K562 (cell line): ENCODE results near the gene CSNK1A1. TPM values are rescaled to one million over a fixed set of nuclear protein-coding genes. Genes with fewer than 3 reads are reported as not detected.
"Not testable (repeated sequence)": the region's sequence is repeated elsewhere in the genome, so short reads cannot be mapped to it uniquely, and the experiment has no call there.

Source experiments
- ATAC-seq: fragments of 200-7000 bp; cut with Tn5 transposase; 3 replicates; pipeline ENCODE4 v1.9.1; 2020; ENCODE audit warnings: moderate library complexity
- BruUV-seq: library from RNA; stranded (reverse); fragments of 400-500 nt; replicated peaks from 2 replicates; lab custom pipeline; 2021; lab: Mats Ljungman, UMichigan
- CTCF ChIA-PET: fragments of 300-600 bp; formaldehyde crosslinking; extraction: SDS; loops from one replicate; lab custom pipeline; 2021; ENCODE audit warnings: low intra/inter-chr PET ratio; lab: Yijun Ruan, JAX
- POLR2A ChIA-PET: fragments of 300-600, 350-650 bp; sonication (Branson Sonifier 250); formaldehyde crosslinking; extraction: SDS; loops from one replicate; lab custom pipeline; 2021; ENCODE audit warnings: antibody characterized with exemption, inconsistent platforms; lab: Yijun Ruan, JAX
- DNase-seq, 4 experiments: peaks; one replicate each; pipeline versions ENCODE4 v3.0.0 to v3.0.0-alpha.2; 2011 to 2018; ENCODE audit warnings: low spot score in 3 of 4, mixed read lengths in 3 of 4; ENCODE audit errors: extremely low read depth in 1 of 4
- FAIRE-seq: peaks from 2 replicates; lab custom pipeline; 2011; peaks lifted over from hg19 to GRCh38; lab: Jason Lieb, UNC
- H2AFZ ChIP-seq: 2 replicates; pipeline ENCODE4 v1.6.0; 2011; ENCODE audit warnings: low read depth, low read length, control low read depth, inconsistent platforms
- H3K27ac ChIP-seq: fragments of 200-600 bp; 3 replicates; pipeline ENCODE4 v1.8.0; 2011; ENCODE audit warnings: low read depth, mild to moderate bottlenecking, control low read depth, inconsistent platforms, low read length, moderate library complexity, mixed read lengths; ENCODE audit errors: extremely low read depth
- H3K27me3 ChIP-seq, 2 experiments: fragments of 300-600 bp in 1 of 2; 2 replicates in 1 of 2; 3 replicates in 1 of 2; pipeline versions ENCODE4 v1.6.0 to v1.8.0; 2011; ENCODE audit warnings: inconsistent platforms in 2 of 2, low read length in 2 of 2, mild to moderate bottlenecking in 1 of 2, mixed read lengths in 1 of 2, moderate library complexity in 1 of 2; ENCODE audit not compliant: control insufficient read depth in 2 of 2, insufficient read depth in 2 of 2
- H3K36me3 ChIP-seq: fragments of 300-600 bp; 3 replicates; pipeline ENCODE4 v1.8.0; 2011; ENCODE audit warnings: mild to moderate bottlenecking, low read length, inconsistent platforms; ENCODE audit not compliant: control insufficient read depth, insufficient read depth
- H3K4me1 ChIP-seq, 2 experiments: fragments of 200-600 bp in 1 of 2; replicated peaks in 1 of 2; 2 replicates in 1 of 2; 3 replicates in 1 of 2; pipeline versions ENCODE4 v1.5.1 to v1.8.0; 2011; ENCODE audit warnings: inconsistent platforms in 2 of 2, low read length in 2 of 2, mild to moderate bottlenecking in 1 of 2, mixed read lengths in 1 of 2, moderate library complexity in 1 of 2; ENCODE audit not compliant: control insufficient read depth in 2 of 2, insufficient read depth in 2 of 2
- H3K4me2 ChIP-seq: 2 replicates; pipeline ENCODE4 v1.6.1; 2011; ENCODE audit warnings: low read length, control low read depth, inconsistent platforms, mixed read lengths; ENCODE audit not compliant: insufficient read depth
- H3K4me3 ChIP-seq: fragments of 200-600 bp; sonication (generic), shearing (Covaris generic); 2 replicates; pipeline ENCODE4 v1.5.1; 2016; ENCODE audit warnings: control low read depth, inconsistent platforms
- H3K79me2 ChIP-seq: fragments of 200-600 bp; 3 replicates; pipeline ENCODE4 v1.8.0; 2011; ENCODE audit warnings: low read length, inconsistent platforms; ENCODE audit not compliant: control insufficient read depth, insufficient read depth
- H3K9ac ChIP-seq, 2 experiments: 2 replicates each; pipeline versions ENCODE4 v1.6.0 to v1.6.1; 2011; ENCODE audit warnings: low read depth in 2 of 2, low read length in 2 of 2, control low read depth in 1 of 2, inconsistent platforms in 1 of 2, mild to moderate bottlenecking in 1 of 2, mixed read lengths in 1 of 2; ENCODE audit not compliant: insufficient read depth in 1 of 2
- H3K9me1 ChIP-seq: one replicate; pipeline ENCODE4 v1.6.0; 2011; ENCODE audit warnings: inconsistent platforms, mild to moderate bottlenecking, low read length, moderate library complexity; ENCODE audit not compliant: control insufficient read depth, insufficient read depth
- H3K9me3 ChIP-seq: replicated peaks from 2 replicates; pipeline ENCODE4 v1.5.1; 2011; ENCODE audit warnings: low read depth, low read length, inconsistent platforms; ENCODE audit not compliant: control insufficient read depth, insufficient read depth
- H4K20me1 ChIP-seq: replicated peaks from 2 replicates; pipeline ENCODE4 v1.6.1; 2011; ENCODE audit warnings: low read length, inconsistent platforms, mixed read lengths; ENCODE audit not compliant: control insufficient read depth, insufficient read depth
- COPS2 ChIP-seq: fragments of 450-650 bp; conservative IDR thresholded peaks from 2 replicates; pipeline ENCODE4 v1.6.1; 2016; ENCODE audit warnings: mild to moderate bottlenecking, moderate library complexity
- E2F8 ChIP-seq: fragments of 450-650 bp; IDR thresholded peaks from 2 replicates; pipeline ENCODE4 v1.7.1; 2018; ENCODE audit warnings: mild to moderate bottlenecking, low read depth; ENCODE audit not compliant: partially characterized antibody
- GABPB2 ChIP-seq: fragments of 250-450 bp; sonication (Bioruptor Pico); conservative IDR thresholded peaks from 2 replicates; pipeline ENCODE4 v1.5.1; 2021; ENCODE audit warnings: mild to moderate bottlenecking
- HDGF ChIP-seq: fragments of 450-650 bp; IDR thresholded peaks from 2 replicates; pipeline ENCODE4 v1.6.1; 2016
- NR3C1 ChIP-seq: sonication (generic); formaldehyde crosslinking; IDR thresholded peaks from 2 replicates; pipeline ENCODE4 v1.8.1; 2022; ENCODE audit warnings: missing genetic modification reagents
- ZNF316 ChIP-seq: fragments of 450-650 bp; IDR thresholded peaks from 2 replicates; pipeline ENCODE4 v1.6.1; 2016
- ZNF717 ChIP-seq: fragments of 250-450 bp; sonication (Bioruptor Pico); IDR thresholded peaks from 2 replicates; pipeline ENCODE4 v1.5.0; 2021
- ZSCAN29 ChIP-seq: fragments of 450-650 bp; IDR thresholded peaks from 2 replicates; pipeline ENCODE4 v1.6.1; 2017
- WGBS: fragments of 100-300 bp; shearing (Covaris generic); methylation state at CpG from one replicate; pipeline ENCODE4 v1.1.6; 2016; ENCODE audit warnings: low coverage, mixed read lengths; ENCODE audit not compliant: insufficient coverage; ENCODE audit errors: missing lambda C conversion rate; 5-methylcytosine and 5-hydroxymethylcytosine counted together
- in situ Hi-C: fragments of 300-500 bp; cut with MboI; formaldehyde crosslinking; loops from 4 replicates; pipeline ENCODE4 v1.15.0; 2018; ENCODE audit warnings: inconsistent platforms, mixed read lengths
- intact Hi-C: fragments of 100-400 bp; cut with micrococcal nuclease; formaldehyde crosslinking; loops from 2 replicates; pipeline ENCODE4 v1.14.2; 2022
- polyA plus RNA-seq, 8 experiments: library from polyadenylated mRNA; depleted of rRNA in 4 of 8; stranded (reverse) in 5 of 8; unstranded in 3 of 8; fragments of >200 nt; fragmentation: Nextera tagmentation in 2 of 8; fragmentation: Illumina TruSeq in 1 of 8; extraction: Ambion mirVana in 2 of 8; extraction: Trizol in 1 of 8; gene quantifications; 2 replicates each; pipeline versions ENCODE4 v1.2.1 to v1.2.3, GENCODE V29; 2011 to 2014; ENCODE audit warnings: inconsistent platforms in 1 of 8, missing spikeins in 1 of 8
- total RNA-seq, 7 experiments: library from RNA; depleted of rRNA in 6 of 7; stranded (reverse); fragments of >200 nt in 6 of 7; fragmentation: Illumina TruSeq in 2 of 7; extraction: Trizol in 2 of 7; gene quantifications; 2 replicates each; pipeline versions ENCODE4 v1.2.1 to v1.2.3, GENCODE V29; 2011 to 2021; ENCODE audit warnings: low replicate concordance in 1 of 7
- TF ChIP-seq, protein P1 (sequence below): fragments of 250-450 bp; sonication (Bioruptor Pico); IDR thresholded peaks from 2 replicates; pipeline ENCODE4 v1.9.0; 2021; ENCODE audit warnings: mild to moderate bottlenecking, inconsistent platforms

CSNK1A1 gene
- total and polyA plus RNA-seq, 9 of the 15 experiments (the other 6 are each of a cell fraction or from before 2014, with no cell fraction given), result 49.1 to 196 (median 154) TPM

DNA sequence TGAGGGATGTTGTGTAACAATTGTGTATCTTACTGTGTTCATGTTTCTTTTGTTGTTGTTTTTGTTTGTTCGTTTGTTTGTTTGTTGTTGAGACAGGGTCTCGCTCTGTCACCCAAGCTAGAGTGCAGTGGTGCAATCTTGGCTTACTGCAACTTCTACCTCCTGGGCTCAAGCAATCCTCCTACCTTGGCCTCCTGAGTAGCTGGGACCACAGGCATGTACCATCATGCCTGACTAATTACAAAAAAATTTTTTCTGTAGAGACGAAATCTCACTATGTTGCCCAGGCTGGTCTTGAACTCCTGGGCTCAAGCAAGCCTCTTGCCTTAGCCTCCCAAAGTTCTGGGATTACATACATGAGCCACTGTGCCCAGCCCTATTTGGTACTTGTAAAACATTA is 43.9 kb upstream of the CSNK1A1 start:
- intact Hi-C loops, H3K9ac ChIP-seq, H2AFZ ChIP-seq, ATAC-seq, H3K36me3 ChIP-seq, in situ Hi-C loops, H3K9me3 ChIP-seq, H4K20me1 ChIP-seq, H3K27ac ChIP-seq, H3K4me1 ChIP-seq, H3K4me3 ChIP-seq, H3K9me1 ChIP-seq, DNase-seq, CTCF ChIA-PET, FAIRE-seq, H3K4me2 ChIP-seq, BruUV-seq, H3K79me2 ChIP-seq, H3K27me3 ChIP-seq: not testable (repeated sequence)
- POLR2A ChIA-PET, result interaction anchor here (0.7 kb wide), 1 partner anchor 15 kb away, joined by 3 read pairs; no protein-coding TSS in a partner anchor
- 27% methylated on average over 3 of the region's 3 CpGs for WGBS

- no peaks in the 10 kb centered on the region; a peak in 1 of 5 replicates for H3K4me1 ChIP-seq
- FAIRE-seq (no peak), DNase-seq (no peak), ATAC-seq (no peak)
- CTCF ChIA-PET, result no interaction called here
- BruUV-seq, result no TSS peak
- no peaks in the 10 kb centered on the region for H4K20me1 ChIP-seq
- H3K9me3 ChIP-seq, result no peaks in the 10 kb centered on the region
- no peaks in the 10 kb centered on the region for H3K79me2 ChIP-seq
- H3K36me3 ChIP-seq, result no peaks in the 10 kb centered on the region
- peaks cover 0 to 7% of the 10 kb centered on the region in 2 experiments; a peak in 2 of 5 replicates for H3K27me3 ChIP-seq
- H3K9ac ChIP-seq, result no peak overlapping the region
- no peak overlapping the region for H3K4me2 ChIP-seq
- H3K4me3 ChIP-seq, result no peak overlapping the region
- intact Hi-C loops, result no loop called here
- H3K27ac ChIP-seq, result no peak overlapping the region
- no peak overlapping the region; the same call in 1 of the 2 replicates for H2AFZ ChIP-seq
- in situ Hi-C loops, result no loop called here
- POLR2A ChIA-PET, result no interaction called here
- WGBS, result 14% methylated on average over 5 of the region's 5 CpGs
- no peaks in the 10 kb centered on the region for H3K9me1 ChIP-seq
- TF ChIP-seq NR3C1 (CRISPR knock-in tag) (no peak), ZSCAN29 (no peak), GABPB2 (CRISPR knock-in tag) (no peak), HDGF (no peak), ZNF717 (CRISPR knock-in tag) (no peak), ZNF316 (no peak), E2F8 (no peak), COPS2 (no peak)
- TF ChIP-seq, protein P1, sequence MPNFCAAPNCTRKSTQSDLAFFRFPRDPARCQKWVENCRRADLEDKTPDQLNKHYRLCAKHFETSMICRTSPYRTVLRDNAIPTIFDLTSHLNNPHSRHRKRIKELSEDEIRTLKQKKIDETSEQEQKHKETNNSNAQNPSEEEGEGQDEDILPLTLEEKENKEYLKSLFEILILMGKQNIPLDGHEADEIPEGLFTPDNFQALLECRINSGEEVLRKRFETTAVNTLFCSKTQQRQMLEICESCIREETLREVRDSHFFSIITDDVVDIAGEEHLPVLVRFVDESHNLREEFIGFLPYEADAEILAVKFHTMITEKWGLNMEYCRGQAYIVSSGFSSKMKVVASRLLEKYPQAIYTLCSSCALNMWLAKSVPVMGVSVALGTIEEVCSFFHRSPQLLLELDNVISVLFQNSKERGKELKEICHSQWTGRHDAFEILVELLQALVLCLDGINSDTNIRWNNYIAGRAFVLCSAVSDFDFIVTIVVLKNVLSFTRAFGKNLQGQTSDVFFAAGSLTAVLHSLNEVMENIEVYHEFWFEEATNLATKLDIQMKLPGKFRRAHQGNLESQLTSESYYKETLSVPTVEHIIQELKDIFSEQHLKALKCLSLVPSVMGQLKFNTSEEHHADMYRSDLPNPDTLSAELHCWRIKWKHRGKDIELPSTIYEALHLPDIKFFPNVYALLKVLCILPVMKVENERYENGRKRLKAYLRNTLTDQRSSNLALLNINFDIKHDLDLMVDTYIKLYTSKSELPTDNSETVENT (CRISPR knock-in tag), result no peak
Measured at GRCh38 chr5:149594206-149594895, 43.1 kb upstream of the CSNK1A1 start.
